SU-DHL-6 (cell line): ENCODE measurements around the gene TGFB2.

Experiments
- EZH2phosphoT487 ChIP-seq: fragments of 200-600 bp; sonication (generic), shearing (Covaris generic); conservative IDR thresholded peaks from 2 replicates; pipeline ENCODE4 v1.6.1; 2018; ENCODE audit warnings: mild to moderate bottlenecking, antibody characterized with exemption, low read length, moderate library complexity, mixed read lengths
- TF ChIP-seq, protein P1 (sequence below): fragments of 200-600 bp; sonication (generic); IDR thresholded peaks from one replicate; pipeline ENCODE4 v1.5.1; 2017; ENCODE audit warnings: antibody characterized with exemption, mild to moderate bottlenecking, low read length, moderate library complexity; ENCODE audit not compliant: insufficient read depth, poor library complexity, severe bottlenecking

DNA sequence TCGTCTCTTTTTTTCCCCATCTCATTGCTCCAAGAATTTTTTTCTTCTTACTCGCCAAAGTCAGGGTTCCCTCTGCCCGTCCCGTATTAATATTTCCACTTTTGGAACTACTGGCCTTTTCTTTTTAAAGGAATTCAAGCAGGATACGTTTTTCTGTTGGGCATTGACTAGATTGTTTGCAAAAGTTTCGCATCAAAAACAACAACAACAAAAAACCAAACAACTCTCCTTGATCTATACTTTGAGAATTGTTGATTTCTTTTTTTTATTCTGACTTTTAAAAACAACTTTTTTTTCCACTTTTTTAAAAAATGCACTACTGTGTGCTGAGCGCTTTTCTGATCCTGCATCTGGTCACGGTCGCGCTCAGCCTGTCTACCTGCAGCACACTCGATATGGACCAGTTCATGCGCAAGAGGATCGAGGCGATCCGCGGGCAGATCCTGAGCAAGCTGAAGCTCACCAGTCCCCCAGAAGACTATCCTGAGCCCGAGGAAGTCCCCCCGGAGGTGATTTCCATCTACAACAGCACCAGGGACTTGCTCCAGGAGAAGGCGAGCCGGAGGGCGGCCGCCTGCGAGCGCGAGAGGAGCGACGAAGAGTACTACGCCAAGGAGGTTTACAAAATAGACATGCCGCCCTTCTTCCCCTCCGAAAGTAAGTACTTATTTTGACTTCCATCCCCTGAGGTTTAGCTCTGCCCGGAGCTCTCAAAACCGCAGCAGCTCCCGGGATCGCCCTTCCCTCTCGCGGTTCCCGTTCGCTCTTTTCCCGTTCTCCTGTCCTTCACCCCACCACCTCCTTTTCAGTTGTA is 1.5 kb downstream of the TGFB2 start:
- TF ChIP-seq, protein P1, sequence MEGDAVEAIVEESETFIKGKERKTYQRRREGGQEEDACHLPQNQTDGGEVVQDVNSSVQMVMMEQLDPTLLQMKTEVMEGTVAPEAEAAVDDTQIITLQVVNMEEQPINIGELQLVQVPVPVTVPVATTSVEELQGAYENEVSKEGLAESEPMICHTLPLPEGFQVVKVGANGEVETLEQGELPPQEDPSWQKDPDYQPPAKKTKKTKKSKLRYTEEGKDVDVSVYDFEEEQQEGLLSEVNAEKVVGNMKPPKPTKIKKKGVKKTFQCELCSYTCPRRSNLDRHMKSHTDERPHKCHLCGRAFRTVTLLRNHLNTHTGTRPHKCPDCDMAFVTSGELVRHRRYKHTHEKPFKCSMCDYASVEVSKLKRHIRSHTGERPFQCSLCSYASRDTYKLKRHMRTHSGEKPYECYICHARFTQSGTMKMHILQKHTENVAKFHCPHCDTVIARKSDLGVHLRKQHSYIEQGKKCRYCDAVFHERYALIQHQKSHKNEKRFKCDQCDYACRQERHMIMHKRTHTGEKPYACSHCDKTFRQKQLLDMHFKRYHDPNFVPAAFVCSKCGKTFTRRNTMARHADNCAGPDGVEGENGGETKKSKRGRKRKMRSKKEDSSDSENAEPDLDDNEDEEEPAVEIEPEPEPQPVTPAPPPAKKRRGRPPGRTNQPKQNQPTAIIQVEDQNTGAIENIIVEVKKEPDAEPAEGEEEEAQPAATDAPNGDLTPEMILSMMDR, result no peak
- TF ChIP-seq EZH2phosphoT487, result no peak
